ENCODE data around the gene UBR7.
"Not testable (repeated sequence)": the region's sequence is repeated elsewhere in the genome, so short reads cannot be mapped to it uniquely, and the experiment has no call there.

- not testable (repeated sequence) for TF ChIP-seq POLR2AphosphoS5, CTCF, POLR2A (IDR thresholded peaks at IDR 0.05)
These were observed 48.7 kb upstream of the UBR7 start for GRCh38 chr14:93158349-93158748.
